Measurements from ENCODE around the gene HLCS. TPM values are rescaled to one million over a fixed set of nuclear protein-coding genes. Genes with fewer than 3 reads are reported as not detected.
A peak's percentile ranks its signal among the peaks of the same experiment; 100 is the strongest.

The HLCS gene
- total and polyA plus RNA-seq, 2 of the 4 experiments (the other 2 are of a cell fraction): 10.6 to 21.0 TPM

- peak overlapping the region; percentile 78 for H2BK120ac ChIP-seq (ENCODE audit: low read depth, low read length)
- no peak for TF ChIP-seq CHD1 (IDR thresholded peaks at IDR 0.05; ENCODE audit: low read depth, low read length)
- TF ChIP-seq BHLHE40 (IDR thresholded peaks at IDR 0.05; ENCODE audit: low read depth, low read length): no peak
- no peak for TF ChIP-seq RAD21 (IDR thresholded peaks at IDR 0.05; ENCODE audit: low read length)
- TF ChIP-seq USF2 (IDR thresholded peaks at IDR 0.05; ENCODE audit: low read depth, low read length): no peak
- TF ChIP-seq MAZ (IDR thresholded peaks at IDR 0.05; ENCODE audit: borderline replicate concordance, low read depth, low read length): no peak
- no peak for TF ChIP-seq POLR2A (IDR thresholded peaks at IDR 0.05; ENCODE audit: low read depth, low read length)
- TF ChIP-seq FOS (IDR thresholded peaks at IDR 0.05; ENCODE audit: low read depth, low read length): no peak
- no peak for TF ChIP-seq RCOR1 (IDR thresholded peaks at IDR 0.05; ENCODE audit: insufficient replicate concordance, low read length)
- TF ChIP-seq CEBPB (IDR thresholded peaks at IDR 0.05; ENCODE audit: low read depth, low read length): no peak
- TF ChIP-seq MXI1 (IDR thresholded peaks at IDR 0.05; ENCODE audit: borderline replicate concordance, low read depth, low read length): no peak
- no peak for TF ChIP-seq NFE2L2 (IDR thresholded peaks at IDR 0.05; ENCODE audit: low read depth, low read length)
- TF ChIP-seq SMC3 (IDR thresholded peaks at IDR 0.05; ENCODE audit: low read depth, low read length): no peak
- no peak for TF ChIP-seq MAFK (IDR thresholded peaks at IDR 0.05; ENCODE audit: low read depth, low read length)
- TF ChIP-seq CTCF (conservative IDR thresholded peaks at IDR 0.05; ENCODE audit: low read depth, low read length): no peak
- no peak for TF ChIP-seq ELK1 (IDR thresholded peaks at IDR 0.05; ENCODE audit: borderline replicate concordance, low read depth, low read length)
- TF ChIP-seq RFX5 (IDR thresholded peaks at IDR 0.05; ENCODE audit: low read depth, low read length): no peak
- ChIA-PET CTCF (interaction anchor here (0.6 to 1.0 kb wide), 2 partner anchors 162 to 460 kb away, joined by 3 to 5 read pairs; no protein-coding TSS in a partner anchor), POLR2A (ENCODE audit: unreplicated experiment) (no interaction called here)
- ATAC-seq (ENCODE audit: low read depth) (no peak), DNase-seq (no peak)
- H3K27me3 ChIP-seq (ENCODE audit: control insufficient read depth, insufficient read depth, low read length): no peaks in the 10 kb centered on the region
- no CpG with 5 or more reads among the region's 8 CpGs for WGBS, 2 experiments (ENCODE audit: extremely low coverage in 2 of 2, insufficient read length in 1 of 2)
- no peak overlapping the region for H4K5ac ChIP-seq (ENCODE audit: low read depth, low read length)
- no peak overlapping the region for H3K56ac ChIP-seq (ENCODE audit: extremely low read depth, insufficient read depth, low read length)
- no peaks in the 10 kb centered on the region for H3K36me3 ChIP-seq (ENCODE audit: control insufficient read depth, insufficient read depth, low read length)
- no peaks in the 10 kb centered on the region for H3K9me3 ChIP-seq (ENCODE audit: control insufficient read depth, insufficient read depth, low read length)
- intact Hi-C loops (cut with micrococcal nuclease) (loop anchor here (5.0 kb wide), 1 partner anchor 213 kb away; no protein-coding TSS in a partner anchor), in situ Hi-C loops (cut with MboI; ENCODE audit: low sequenced_read_pairs) (no loop called here), dilution Hi-C loops (cut with HindIII; ENCODE audit: low sequenced_read_pairs, unreplicated experiment) (no loop called here)
- H2BK5ac ChIP-seq (ENCODE audit: low read depth, low read length, poor library complexity, severe bottlenecking): no peak overlapping the region
- H2BK15ac ChIP-seq (ENCODE audit: low read depth, low read length): no peak overlapping the region
- H4K8ac ChIP-seq (ENCODE audit: low read depth in 2 of 2, low read length in 2 of 2): peak overlapping the region in 1 of 2 experiments; percentile 28; a peak in 1 of 4 replicates
- peak overlapping the region; percentile 50; the same call in 1 of the 2 replicates for H4K91ac ChIP-seq (ENCODE audit: insufficient read depth, low read depth, low read length)
- BruUV-seq (replicated peaks): no TSS peak
- peaks cover 20% of the 10 kb centered on the region for H3K4me1 ChIP-seq (ENCODE audit: control insufficient read depth, insufficient read depth, low read length)
- H3K9me1 ChIP-seq (ENCODE audit: insufficient read depth, low read length): peaks cover 5% of the 10 kb centered on the region
- no peak overlapping the region for H3K23ac ChIP-seq (ENCODE audit: low read depth, low read length)
- H2AK9ac ChIP-seq (replicated peaks; ENCODE audit: low read depth, low read length, poor library complexity): no peak overlapping the region
- peaks cover 13 to 48% of the 10 kb centered on the region in 2 experiments for H3K79me1 ChIP-seq (ENCODE audit: low read depth in 1 of 2, low read length in 2 of 2)
- no peak overlapping the region for H2AK5ac ChIP-seq (ENCODE audit: low read depth, low read length)
- no peaks in the 10 kb centered on the region for H4K20me1 ChIP-seq (ENCODE audit: insufficient read depth, low read length)
- H3K18ac ChIP-seq (ENCODE audit: low read depth, low read length): no peak overlapping the region; the same call in 1 of the 2 replicates
- H2AFZ ChIP-seq (replicated peaks; ENCODE audit: low read length, poor library complexity): no peak overlapping the region
- no peak overlapping the region for H3K27ac ChIP-seq (ENCODE audit: insufficient read depth, low read length)
- no peak overlapping the region for H3K4me2 ChIP-seq (ENCODE audit: low read depth, low read length)
- H3K4me3 ChIP-seq (ENCODE audit: insufficient read depth, low read depth, low read length): no peak overlapping the region
- no peak overlapping the region; the same call in 1 of the 2 replicates for H3K4ac ChIP-seq (ENCODE audit: low read depth, low read length)
- no peak overlapping the region for H3K14ac ChIP-seq (replicated peaks; ENCODE audit: low read depth, low read length)
- no peak overlapping the region for H3K9ac ChIP-seq (ENCODE audit: low read depth, low read length)
- H2BK20ac ChIP-seq (ENCODE audit: low read depth, low read length): peak overlapping the region; percentile 68
Measured at GRCh38 chr21:36915696-36916245, 50.7 kb downstream of the HLCS start.

All from IMR-90 (cell line).